IMR-90 (cell line): ENCODE results near the gene FBXW5. TPM values are rescaled to one million over a fixed set of nuclear protein-coding genes. Genes with fewer than 3 reads are reported as not detected.

Experiments used
- ATAC-seq: fragments of 200-7000 bp; cut with Tn5 transposase; 2 replicates; pipeline ENCODE4 v1.9.1; 2020; ENCODE audit warnings: low read depth, mild to moderate bottlenecking, moderate library complexity
- BruUV-seq: library from RNA; stranded (reverse); fragments of 400-500 nt; replicated peaks from 2 replicates; lab custom pipeline; 2021; lab: Mats Ljungman, UMichigan
- CTCF ChIA-PET: fragments of 300-600 bp; formaldehyde crosslinking; extraction: SDS; loops from one replicate; lab custom pipeline; 2021; ENCODE audit warnings: antibody characterized with exemption; lab: Yijun Ruan, JAX
- POLR2A ChIA-PET: fragments of 300-600 bp; sonication (Branson Sonifier 250); formaldehyde crosslinking; loops from one replicate; lab custom pipeline; 2022; ENCODE audit warnings: antibody characterized with exemption; ENCODE audit not compliant: unreplicated experiment; lab: Charles Lee
- DNase-seq: peaks from one replicate; pipeline ENCODE4 v3.0.0; 2013
- H2AFZ ChIP-seq: replicated peaks from 2 replicates; pipeline ENCODE3; 2013; ENCODE audit warnings: low read length, mild to moderate bottlenecking; ENCODE audit not compliant: poor library complexity
- H2AK5ac ChIP-seq: 2 replicates; pipeline ENCODE4 v1.6.1; 2013; ENCODE audit warnings: low read depth, low read length, inconsistent platforms
- H2AK9ac ChIP-seq: replicated peaks from 2 replicates; pipeline ENCODE3; 2013; ENCODE audit warnings: mild to moderate bottlenecking, low read depth, low read length, moderate library complexity; ENCODE audit not compliant: poor library complexity
- H2BK120ac ChIP-seq: 2 replicates; pipeline ENCODE4 v1.6.1; 2013; ENCODE audit warnings: low read depth, low read length, inconsistent platforms
- H2BK15ac ChIP-seq: 3 replicates; pipeline ENCODE4 v1.6.1; 2013; ENCODE audit warnings: low read depth, low read length, inconsistent platforms
- H2BK20ac ChIP-seq: 2 replicates; pipeline ENCODE4 v1.6.1; 2013; ENCODE audit warnings: low read depth, mild to moderate bottlenecking, inconsistent platforms, low read length, moderate library complexity
- H2BK5ac ChIP-seq: 2 replicates; pipeline ENCODE4 v1.6.1; 2013; ENCODE audit warnings: mild to moderate bottlenecking, low read depth, low read length, inconsistent platforms; ENCODE audit not compliant: poor library complexity, severe bottlenecking
- H3K14ac ChIP-seq: replicated peaks from 2 replicates; pipeline ENCODE4 v1.6.1; 2013; ENCODE audit warnings: low read depth, low read length, inconsistent platforms
- H3K18ac ChIP-seq: 2 replicates; pipeline ENCODE4 v1.6.1; 2013; ENCODE audit warnings: low read depth, low read length, control low read depth
- H3K23ac ChIP-seq: 2 replicates; pipeline ENCODE4 v1.6.1; 2013; ENCODE audit warnings: low read depth, low read length, inconsistent platforms
- H3K27ac ChIP-seq: 2 replicates; pipeline ENCODE4 v1.5.1; 2013; ENCODE audit warnings: mild to moderate bottlenecking, control low read depth, low read length; ENCODE audit not compliant: insufficient read depth
- H3K27me3 ChIP-seq: 2 replicates; pipeline ENCODE4 v1.6.1; 2013; ENCODE audit warnings: low read length; ENCODE audit not compliant: control insufficient read depth, insufficient read depth
- H3K36me3 ChIP-seq: 2 replicates; pipeline ENCODE4 v1.6.1; 2013; ENCODE audit warnings: low read length, mixed read lengths; ENCODE audit not compliant: control insufficient read depth, insufficient read depth
- H3K4ac ChIP-seq: 2 replicates; pipeline ENCODE4 v1.6.1; 2013; ENCODE audit warnings: low read depth, low read length, inconsistent platforms
- H3K4me1 ChIP-seq: 2 replicates; pipeline ENCODE4 v1.6.1; 2013; ENCODE audit warnings: low read length, mixed read lengths; ENCODE audit not compliant: control insufficient read depth, insufficient read depth
- H3K4me2 ChIP-seq: 2 replicates; pipeline ENCODE4 v1.6.1; 2013; ENCODE audit warnings: low read depth, mild to moderate bottlenecking, control low read depth, low read length, moderate library complexity
- H3K4me3 ChIP-seq: 2 replicates; pipeline ENCODE4 v1.5.1; 2013; ENCODE audit warnings: low read depth, mild to moderate bottlenecking, control low read depth, low read length, moderate library complexity; ENCODE audit not compliant: insufficient read depth
- H3K56ac ChIP-seq: 2 replicates; pipeline ENCODE4 v1.6.1; 2013; ENCODE audit warnings: low read length, inconsistent platforms; ENCODE audit not compliant: insufficient read depth; ENCODE audit errors: extremely low read depth
- H3K79me1 ChIP-seq, 2 experiments: 2 replicates each; pipeline ENCODE4 v1.6.1; 2013; ENCODE audit warnings: low read length in 2 of 2, inconsistent platforms in 1 of 2, low read depth in 1 of 2
- H3K9ac ChIP-seq: 2 replicates; pipeline ENCODE4 v1.6.1; 2013; ENCODE audit warnings: low read depth, low read length, control low read depth
- H3K9me1 ChIP-seq: 2 replicates; pipeline ENCODE4 v1.6.1; 2013; ENCODE audit warnings: low read length, inconsistent platforms; ENCODE audit not compliant: insufficient read depth
- H3K9me3 ChIP-seq: 2 replicates; pipeline ENCODE4 v1.6.1; 2013; ENCODE audit warnings: low read length; ENCODE audit not compliant: control insufficient read depth, insufficient read depth
- H4K20me1 ChIP-seq: 2 replicates; pipeline ENCODE4 v1.6.1; 2013; ENCODE audit warnings: low read length, inconsistent platforms; ENCODE audit not compliant: insufficient read depth
- H4K5ac ChIP-seq: 2 replicates; pipeline ENCODE4 v1.6.1; 2013; ENCODE audit warnings: mild to moderate bottlenecking, low read depth, low read length, control low read depth
- H4K8ac ChIP-seq, 2 experiments: 2 replicates each; pipeline ENCODE4 v1.6.1; 2013; ENCODE audit warnings: low read depth in 2 of 2, low read length in 2 of 2, control low read depth in 1 of 2, inconsistent platforms in 1 of 2
- H4K91ac ChIP-seq: 2 replicates; pipeline ENCODE4 v1.6.1; 2013; ENCODE audit warnings: low read depth, low read length, inconsistent platforms; ENCODE audit not compliant: insufficient read depth
- BHLHE40 ChIP-seq: fragments of 150-350 bp; IDR thresholded peaks from 2 replicates; pipeline ENCODE4 v1.6.1; 2016; ENCODE audit warnings: mild to moderate bottlenecking, low read depth, low read length
- CEBPB ChIP-seq: IDR thresholded peaks from 2 replicates; pipeline ENCODE4 v1.6.1; 2012; ENCODE audit warnings: low read depth, low read length, improper control_type of control experiment
- CHD1 ChIP-seq: IDR thresholded peaks from 2 replicates; pipeline ENCODE4 v1.6.1; 2012; ENCODE audit warnings: low read depth, low read length, improper control_type of control experiment
- FOS ChIP-seq: fragments of 150-350 bp; IDR thresholded peaks from 2 replicates; pipeline ENCODE4 v1.6.1; 2016; ENCODE audit warnings: low read depth, low read length
- MAFK ChIP-seq: IDR thresholded peaks from 2 replicates; pipeline ENCODE4 v1.6.1; 2012; ENCODE audit warnings: low read depth, low read length, improper control_type of control experiment
- MAZ ChIP-seq: IDR thresholded peaks from 2 replicates; pipeline ENCODE4 v1.6.1; 2012; ENCODE audit warnings: low read depth, mild to moderate bottlenecking, low read length, improper control_type of control experiment, moderate library complexity, borderline replicate concordance
- MXI1 ChIP-seq: IDR thresholded peaks from 2 replicates; pipeline ENCODE4 v1.6.1; 2012; ENCODE audit warnings: low read depth, mild to moderate bottlenecking, low read length, moderate library complexity, borderline replicate concordance
- NFE2L2 ChIP-seq: fragments of 150-350 bp; IDR thresholded peaks from 2 replicates; pipeline ENCODE4 v1.6.1; 2016; ENCODE audit warnings: low read depth, mild to moderate bottlenecking, low read length
- POLR2A ChIP-seq: IDR thresholded peaks from 2 replicates; pipeline ENCODE4 v1.6.1; 2012; ENCODE audit warnings: mild to moderate bottlenecking, low read depth, low read length
- RAD21 ChIP-seq: IDR thresholded peaks from 2 replicates; pipeline ENCODE4 v1.6.1; 2012; ENCODE audit warnings: low read length, improper control_type of control experiment
- RCOR1 ChIP-seq: IDR thresholded peaks from 2 replicates; pipeline ENCODE4 v1.6.1; 2012; ENCODE audit warnings: mild to moderate bottlenecking, low read length, improper control_type of control experiment; ENCODE audit not compliant: insufficient replicate concordance
- RFX5 ChIP-seq: IDR thresholded peaks from 2 replicates; pipeline ENCODE4 v1.8.0; 2012; ENCODE audit warnings: low read depth, mild to moderate bottlenecking, low read length, moderate library complexity
- SMC3 ChIP-seq: fragments of 150-350 bp; IDR thresholded peaks from 2 replicates; pipeline ENCODE4 v1.6.1; 2016; ENCODE audit warnings: low read depth, mild to moderate bottlenecking, antibody characterized with exemption, low read length, moderate library complexity
- WGBS, 2 experiments: methylation state at CpG; one replicate each; pipeline versions ENCODE4 v1.1.5 to v1.1.7; 2013; ENCODE audit warnings: missing lambda C conversion rate in 2 of 2; ENCODE audit not compliant: insufficient read length in 1 of 2; ENCODE audit errors: extremely low coverage in 2 of 2; 5-methylcytosine and 5-hydroxymethylcytosine counted together
- dilution Hi-C: fragments of 300-500 bp; cut with HindIII; formaldehyde crosslinking; loops from one replicate; pipeline ENCODE4 v1.14.3; 2018; ENCODE audit warnings: low sequenced_read_pairs; ENCODE audit not compliant: unreplicated experiment
- in situ Hi-C: fragments of 300-500 bp; cut with MboI; formaldehyde crosslinking; loops from 3 replicates; pipeline ENCODE4 v1.14.3; 2019; ENCODE audit warnings: low sequenced_read_pairs, inconsistent platforms, mixed read lengths
- intact Hi-C: fragments of 100-400 bp; cut with micrococcal nuclease; formaldehyde crosslinking; loops from 2 replicates; pipeline ENCODE4 v1.10.0; 2022
- polyA plus RNA-seq, 3 experiments: library from polyadenylated mRNA; depleted of rRNA; stranded (reverse); fragments of >200 nt; gene quantifications; 2 replicates each; pipeline ENCODE4 v1.2.3, GENCODE V29; 2012; ENCODE audit warnings: low replicate concordance in 1 of 3
- total RNA-seq: library from RNA; depleted of rRNA; stranded (reverse); fragments of >200 nt; gene quantifications from 2 replicates; pipeline ENCODE4 v1.2.3, GENCODE V29; 2012
- TF ChIP-seq, protein P1 (sequence below): conservative IDR thresholded peaks from 2 replicates; pipeline ENCODE4 v1.5.1; 2012; ENCODE audit warnings: mild to moderate bottlenecking, low read depth, low read length, improper control_type of control experiment
- TF ChIP-seq, protein P2 (sequence below): fragments of 150-350 bp; IDR thresholded peaks from 2 replicates; pipeline ENCODE4 v1.6.1; 2016; ENCODE audit warnings: low read depth, mild to moderate bottlenecking, low read length, moderate library complexity, borderline replicate concordance
- TF ChIP-seq, protein P3 (sequence below): fragments of 150-350 bp; IDR thresholded peaks from 2 replicates; pipeline ENCODE4 v1.6.1; 2017; ENCODE audit warnings: mild to moderate bottlenecking, antibody characterized with exemption, low read length, low read depth

Gene FBXW5
- total and polyA plus RNA-seq, 2 of the 4 experiments (the other 2 are of a cell fraction): 65.1 to 80.2 TPM

DNA sequence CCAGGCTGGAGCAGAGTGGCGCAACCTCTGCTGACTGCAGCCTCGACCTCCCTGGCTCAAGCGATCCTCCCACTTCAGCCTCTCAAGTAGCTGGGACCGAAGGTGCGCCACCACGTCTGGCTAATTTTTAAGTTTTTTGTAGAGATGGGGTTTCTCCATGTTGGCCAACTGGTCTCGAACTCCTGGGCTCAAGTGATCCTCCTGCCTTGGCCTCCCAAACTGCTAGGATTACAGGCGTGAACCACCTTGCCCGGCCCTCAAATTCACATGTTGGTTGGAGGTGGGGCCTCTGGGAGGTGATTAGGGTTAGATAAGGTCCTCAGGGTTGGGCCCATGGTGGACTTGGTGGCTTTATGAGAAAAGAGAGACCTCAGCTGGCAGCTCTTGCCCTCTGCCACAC lies 17.6 kb upstream of the FBXW5 start:
- Histone ChIP-seq H2AK5ac (no peak overlapping the region), H3K27ac (no peak overlapping the region), H3K4me2 (no peak overlapping the region), H3K4ac (no peak overlapping the region), H4K8ac (no peak overlapping the region), H2BK5ac (no peak overlapping the region), H2BK120ac (no peak overlapping the region), H3K36me3 (no peaks in the 10 kb centered on the region), H3K18ac (no peak overlapping the region), H3K9ac (no peak overlapping the region), H3K56ac (no peak overlapping the region), H3K27me3 (peaks cover 26% of the 10 kb centered on the region), H3K9me3 (no peaks in the 10 kb centered on the region), H4K20me1 (no peaks in the 10 kb centered on the region), H2BK15ac (no peak overlapping the region), H3K4me1 (no peaks in the 10 kb centered on the region), H4K91ac (no peak overlapping the region), H3K14ac (no peak overlapping the region), H3K4me3 (no peak overlapping the region), H2AK9ac (no peak overlapping the region), H2BK20ac (no peak overlapping the region), H3K9me1 (peaks cover 2% of the 10 kb centered on the region; the same call in 1 of the 2 replicates), H4K5ac (no peak overlapping the region), H3K79me1 (no peaks in the 10 kb centered on the region), H2AFZ (no peak overlapping the region), H3K23ac (no peak overlapping the region)
- no CpG with 5 or more reads among the region's 9 CpGs for WGBS, 2 experiments
- ChIA-PET POLR2A (no interaction called here), CTCF (no interaction called here)
- intact Hi-C loops: no loop called here
- TF ChIP-seq RCOR1: no peak
- no peak for TF ChIP-seq SMC3
- TF ChIP-seq, protein P1, sequence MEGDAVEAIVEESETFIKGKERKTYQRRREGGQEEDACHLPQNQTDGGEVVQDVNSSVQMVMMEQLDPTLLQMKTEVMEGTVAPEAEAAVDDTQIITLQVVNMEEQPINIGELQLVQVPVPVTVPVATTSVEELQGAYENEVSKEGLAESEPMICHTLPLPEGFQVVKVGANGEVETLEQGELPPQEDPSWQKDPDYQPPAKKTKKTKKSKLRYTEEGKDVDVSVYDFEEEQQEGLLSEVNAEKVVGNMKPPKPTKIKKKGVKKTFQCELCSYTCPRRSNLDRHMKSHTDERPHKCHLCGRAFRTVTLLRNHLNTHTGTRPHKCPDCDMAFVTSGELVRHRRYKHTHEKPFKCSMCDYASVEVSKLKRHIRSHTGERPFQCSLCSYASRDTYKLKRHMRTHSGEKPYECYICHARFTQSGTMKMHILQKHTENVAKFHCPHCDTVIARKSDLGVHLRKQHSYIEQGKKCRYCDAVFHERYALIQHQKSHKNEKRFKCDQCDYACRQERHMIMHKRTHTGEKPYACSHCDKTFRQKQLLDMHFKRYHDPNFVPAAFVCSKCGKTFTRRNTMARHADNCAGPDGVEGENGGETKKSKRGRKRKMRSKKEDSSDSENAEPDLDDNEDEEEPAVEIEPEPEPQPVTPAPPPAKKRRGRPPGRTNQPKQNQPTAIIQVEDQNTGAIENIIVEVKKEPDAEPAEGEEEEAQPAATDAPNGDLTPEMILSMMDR: no peak
- no peak for TF ChIP-seq NFE2L2
- TF ChIP-seq RAD21: no peak
- TF ChIP-seq, protein P2, sequence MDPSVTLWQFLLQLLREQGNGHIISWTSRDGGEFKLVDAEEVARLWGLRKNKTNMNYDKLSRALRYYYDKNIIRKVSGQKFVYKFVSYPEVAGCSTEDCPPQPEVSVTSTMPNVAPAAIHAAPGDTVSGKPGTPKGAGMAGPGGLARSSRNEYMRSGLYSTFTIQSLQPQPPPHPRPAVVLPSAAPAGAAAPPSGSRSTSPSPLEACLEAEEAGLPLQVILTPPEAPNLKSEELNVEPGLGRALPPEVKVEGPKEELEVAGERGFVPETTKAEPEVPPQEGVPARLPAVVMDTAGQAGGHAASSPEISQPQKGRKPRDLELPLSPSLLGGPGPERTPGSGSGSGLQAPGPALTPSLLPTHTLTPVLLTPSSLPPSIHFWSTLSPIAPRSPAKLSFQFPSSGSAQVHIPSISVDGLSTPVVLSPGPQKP: no peak
- TF ChIP-seq, protein P3, sequence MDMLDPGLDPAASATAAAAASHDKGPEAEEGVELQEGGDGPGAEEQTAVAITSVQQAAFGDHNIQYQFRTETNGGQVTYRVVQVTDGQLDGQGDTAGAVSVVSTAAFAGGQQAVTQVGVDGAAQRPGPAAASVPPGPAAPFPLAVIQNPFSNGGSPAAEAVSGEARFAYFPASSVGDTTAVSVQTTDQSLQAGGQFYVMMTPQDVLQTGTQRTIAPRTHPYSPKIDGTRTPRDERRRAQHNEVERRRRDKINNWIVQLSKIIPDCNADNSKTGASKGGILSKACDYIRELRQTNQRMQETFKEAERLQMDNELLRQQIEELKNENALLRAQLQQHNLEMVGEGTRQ: no peak
- no peak for TF ChIP-seq POLR2A
- no peak for TF ChIP-seq CEBPB
- TF ChIP-seq CHD1: no peak
- TF ChIP-seq BHLHE40: no peak
- TF ChIP-seq FOS: no peak
- no peak for TF ChIP-seq MAZ
- no peak for TF ChIP-seq MAFK
- TF ChIP-seq MXI1: no peak
- TF ChIP-seq RFX5: no peak
- ATAC-seq (no peak), DNase-seq (no peak)
- no TSS peak for BruUV-seq
- in situ Hi-C loops: no loop called here
- dilution Hi-C loops: no loop called here
